ENCODE results near the gene SPEF1.

SPEF1 gene

GRCh38 chr20:3729811-3730540 lies 51.3 kb downstream of the SPEF1 start:
- FAIRE-seq (no peak), DNase-seq (ENCODE audit: insufficient read length, low spot score) (no peak)
- no peak for TF ChIP-seq POLR2AphosphoS5 (IDR thresholded peaks at IDR 0.05; ENCODE audit: low read depth, low read length)
- no peak for TF ChIP-seq POLR2A (IDR thresholded peaks at IDR 0.05; ENCODE audit: low read depth, low read length)
- TF ChIP-seq PAX5 (IDR thresholded peaks at IDR 0.05; ENCODE audit: insufficient read depth, low read length, severe bottlenecking): no peak
- no peak for TF ChIP-seq SPI1 (IDR thresholded peaks at IDR 0.05; ENCODE audit: low read depth, low read length)
- no peak for TF ChIP-seq POU2F2 (IDR thresholded peaks at IDR 0.05; ENCODE audit: low read depth, low read length)
- no peak for TF ChIP-seq TAF1 (IDR thresholded peaks at IDR 0.05; ENCODE audit: low read depth, low read length)

- DNase-seq (ENCODE audit: insufficient read length, low spot score) (no peak), FAIRE-seq (no peak)
- TF ChIP-seq PAX5 (IDR thresholded peaks at IDR 0.05; ENCODE audit: insufficient read depth, low read length, severe bottlenecking) (no peak), POLR2AphosphoS5 (IDR thresholded peaks at IDR 0.05; ENCODE audit: low read depth, low read length) (no peak), TAF1 (IDR thresholded peaks at IDR 0.05; ENCODE audit: low read depth, low read length) (no peak), POLR2A (IDR thresholded peaks at IDR 0.05; ENCODE audit: low read depth, low read length) (no peak)
These were observed 51.9 kb downstream of the SPEF1 start for GRCh38 chr20:3729378-3729777.

- FAIRE-seq: no peak
- DNase-seq (ENCODE audit: insufficient read length, low spot score): no peak
- no peak for TF ChIP-seq POLR2AphosphoS5 (IDR thresholded peaks at IDR 0.05; ENCODE audit: low read depth, low read length)
- no peak for TF ChIP-seq POU2F2 (IDR thresholded peaks at IDR 0.05; ENCODE audit: low read depth, low read length)
- TF ChIP-seq SPI1 (IDR thresholded peaks at IDR 0.05; ENCODE audit: low read depth, low read length): no peak
- no peak for TF ChIP-seq TAF1 (IDR thresholded peaks at IDR 0.05; ENCODE audit: low read depth, low read length)
These were observed 52.4 kb downstream of the SPEF1 start for GRCh38 chr20:3728876-3729275.

GRCh38 chr20:3728354-3728753 lies 52.9 kb downstream of the SPEF1 start:
- DNase-seq (ENCODE audit: insufficient read length, low spot score) (no peak), FAIRE-seq (no peak)
- TF ChIP-seq POU2F2 (IDR thresholded peaks at IDR 0.05; ENCODE audit: low read depth, low read length) (no peak), SPI1 (IDR thresholded peaks at IDR 0.05; ENCODE audit: low read depth, low read length) (no peak), POLR2A (IDR thresholded peaks at IDR 0.05; ENCODE audit: low read depth, low read length) (no peak)
